Activated CD8-positive, alpha-beta memory T cell treated with anti-CD3 and anti-CD28 coated beads for 36 hours (primary cell): ENCODE data around the gene SNX12. TPM values are rescaled to one million over a fixed set of nuclear protein-coding genes. Genes with fewer than 3 reads are reported as not detected.
"Not testable (repeated sequence)": the region's sequence is repeated elsewhere in the genome, so short reads cannot be mapped to it uniquely, and the experiment has no call there.

Experiments used
- CTCF ChIA-PET: fragments of 350-600 bp; sonication (Branson Sonifier 250); formaldehyde crosslinking; loops from one replicate; lab custom pipeline; 2021; ENCODE audit warnings: antibody characterized with exemption; lab: Charles Lee
- POLR2A ChIA-PET: fragments of 350-600 bp; sonication (Branson Sonifier 250); formaldehyde crosslinking; loops from one replicate; lab custom pipeline; 2021; ENCODE audit warnings: antibody characterized with exemption; lab: Charles Lee
- total RNA-seq, 2 experiments: library from RNA; stranded (reverse); gene quantifications; one replicate each; pipeline ENCODE4 v1.2.3, GENCODE V29; 2021

SNX12 gene
- total RNA-seq, 2 experiments from 2014 or later = 51.4 to 56.2 TPM

DNA sequence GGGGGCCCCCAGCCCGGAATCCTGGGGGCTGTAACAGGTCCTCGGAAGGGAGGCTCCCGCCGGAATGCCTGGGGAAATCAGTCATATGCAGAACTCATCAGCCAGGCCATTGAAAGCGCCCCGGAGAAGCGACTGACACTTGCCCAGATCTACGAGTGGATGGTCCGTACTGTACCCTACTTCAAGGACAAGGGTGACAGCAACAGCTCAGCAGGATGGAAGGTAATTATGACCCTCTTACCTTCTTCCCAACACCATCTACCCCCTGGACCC is 28.6 kb upstream of the SNX12 start:
- POLR2A ChIA-PET = no interaction called here
- CTCF ChIA-PET = interaction anchor here (0.9 to 1.1 kb wide), 2 partner anchors 15 to 22 kb away, joined by 3 read pairs; partner anchors contain the start of gene MED12

DNA sequence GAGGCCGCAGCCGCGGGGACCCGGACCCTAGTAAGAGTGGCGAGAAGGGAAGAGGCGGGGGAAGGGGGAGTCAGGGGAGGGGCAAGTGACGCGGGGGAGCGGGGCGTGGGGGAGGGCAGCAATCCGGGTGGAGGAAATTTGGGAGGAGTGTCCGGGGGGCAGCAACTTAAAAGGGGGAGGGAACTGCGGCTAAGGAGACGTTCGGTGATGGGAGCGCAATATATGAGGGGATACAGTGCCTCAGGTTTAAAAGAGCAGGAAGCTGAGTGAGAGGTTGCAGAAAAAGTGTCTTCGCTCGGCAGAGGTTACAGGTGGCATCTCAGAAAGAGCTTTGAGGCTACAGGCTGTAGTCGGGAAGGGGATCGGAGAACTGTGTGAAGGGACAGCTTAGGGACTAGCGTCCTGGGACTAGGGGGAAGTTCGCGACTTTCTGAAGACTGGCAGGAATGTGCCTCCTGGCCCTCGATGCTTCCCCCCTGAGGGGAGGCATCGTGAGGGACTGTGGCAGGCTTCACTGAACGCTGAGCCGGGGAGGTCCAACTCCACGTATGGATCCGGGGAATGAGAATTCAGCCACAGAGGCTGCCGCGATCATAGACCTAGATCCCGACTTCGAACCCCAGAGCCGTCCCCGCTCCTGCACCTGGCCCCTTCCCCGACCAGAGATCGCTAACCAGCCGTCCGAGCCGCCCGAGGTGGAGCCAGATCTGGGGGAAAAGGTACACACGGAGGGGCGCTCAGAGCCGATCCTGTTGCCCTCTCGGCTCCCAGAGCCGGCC is 28.0 kb upstream of the SNX12 start:
- POLR2A ChIA-PET = no interaction called here
- CTCF ChIA-PET = interaction anchor here (0.9 to 1.1 kb wide), 2 partner anchors 16 to 22 kb away, joined by 3 read pairs; partner anchors contain the start of gene MED12

DNA sequence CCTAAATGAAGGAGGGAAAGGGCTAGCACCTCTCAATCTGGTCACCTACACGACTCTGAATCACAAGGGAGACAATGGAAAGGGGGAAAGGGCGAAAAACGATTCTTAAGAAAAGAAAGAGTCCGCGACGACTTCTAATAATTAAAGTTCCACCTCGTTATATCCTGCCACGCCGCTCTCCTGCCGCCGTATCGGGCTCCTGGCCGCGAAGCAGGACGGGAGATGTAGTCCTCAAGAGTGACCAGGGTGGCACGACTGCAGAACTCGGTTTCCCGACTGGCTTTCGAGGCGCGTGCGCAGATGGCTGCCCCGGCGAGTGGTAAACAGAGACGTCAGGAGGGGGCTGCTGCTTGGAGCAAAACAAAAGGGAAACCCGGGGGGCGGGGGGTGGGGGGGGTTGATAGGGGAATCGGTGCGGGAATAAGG is 27.4 kb upstream of the SNX12 start, which contains the start of gene FOXO4:
Gene FOXO4 (plus strand): TSS at position 297 of the 426 bp plus-strand sequence. CDS start 678 bp downstream, outside the sequence.
- ChIA-PET POLR2A (no interaction called here), CTCF (interaction anchor here (0.9 to 1.1 kb wide), 2 partner anchors 16 to 23 kb away, joined by 3 read pairs; partner anchors contain the start of gene MED12)

DNA sequence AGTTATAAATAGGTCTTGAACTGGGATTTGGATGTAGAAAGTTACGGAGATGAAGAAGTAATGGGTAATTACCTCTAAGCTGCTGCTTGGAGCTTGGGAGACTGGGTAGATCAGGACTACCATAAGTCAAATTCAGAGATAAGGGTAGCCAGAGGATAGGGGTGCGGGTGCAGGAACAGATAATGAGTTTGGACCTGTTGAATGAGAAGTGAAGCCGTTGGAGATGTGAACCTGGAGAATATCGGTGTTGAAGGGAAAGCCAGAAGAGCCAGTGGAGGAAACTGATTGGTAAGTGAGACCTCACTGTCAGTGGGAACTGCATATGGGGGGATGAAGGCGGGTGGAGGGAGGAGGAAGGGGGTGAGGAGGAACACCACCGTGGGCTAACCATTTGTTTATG is 26.9 kb upstream of the SNX12 start:
- ChIA-PET CTCF (no interaction called here), POLR2A (no interaction called here)

DNA sequence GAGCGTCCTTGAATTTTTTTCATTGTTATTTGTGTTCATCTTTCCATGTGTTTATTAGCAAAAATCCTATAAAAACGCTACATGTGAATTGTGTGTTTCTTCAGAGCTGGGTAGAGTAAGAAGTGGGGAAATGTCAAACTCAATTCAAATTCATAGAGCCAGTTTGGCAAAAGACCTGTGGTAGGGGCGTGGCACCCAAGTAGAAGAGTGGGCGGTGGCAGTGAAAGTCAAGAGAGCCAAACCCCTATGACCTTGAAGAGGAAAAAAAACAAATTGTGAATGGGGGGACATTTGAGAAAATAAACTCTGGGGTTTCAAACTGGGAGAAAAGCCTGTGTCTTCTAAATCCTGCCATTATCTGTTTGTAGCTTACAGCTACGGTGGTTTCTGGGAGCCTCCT is 23.1 kb upstream of the SNX12 start:
- CTCF ChIA-PET = no interaction called here
- POLR2A ChIA-PET = no interaction called here

DNA sequence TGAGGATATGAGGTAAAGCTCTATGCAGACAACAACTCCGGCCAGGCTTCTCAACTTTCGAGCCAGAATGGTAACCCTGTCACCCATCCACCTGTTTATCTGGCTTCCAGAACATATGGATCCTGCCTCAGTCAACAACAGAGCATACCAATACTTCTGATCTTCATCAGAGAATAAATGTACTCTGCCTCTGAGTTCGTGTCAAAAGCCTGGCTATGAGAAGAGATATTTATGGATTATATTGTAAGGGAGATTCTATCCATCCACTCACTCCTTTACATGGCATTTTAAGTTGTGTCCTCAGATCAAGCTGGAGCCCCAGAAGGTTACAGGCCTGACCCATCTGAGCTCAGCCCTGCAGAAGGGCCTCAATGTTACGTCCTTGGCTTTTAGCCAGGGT is 17.8 kb upstream of the SNX12 start:
- ChIA-PET POLR2A (no interaction called here), CTCF (no interaction called here)

DNA sequence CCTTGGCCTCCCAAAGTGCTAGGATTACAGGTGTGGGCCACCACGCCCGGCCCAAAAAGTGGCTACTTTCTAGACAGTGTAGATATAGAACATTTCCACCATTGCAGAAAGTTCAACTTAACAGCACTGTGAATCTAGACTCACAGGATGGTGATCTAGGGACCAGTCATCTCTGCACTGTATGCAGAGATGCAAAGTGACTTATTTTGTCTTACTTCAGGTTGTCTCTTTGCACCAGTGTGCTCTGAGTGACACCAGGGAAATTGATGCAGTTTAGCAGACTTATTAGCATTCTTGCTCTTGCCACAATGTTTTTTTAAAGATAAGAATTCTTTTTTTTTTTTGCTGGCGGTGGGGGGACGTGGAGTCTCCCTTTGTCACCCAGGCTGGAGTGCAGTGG is 14.7 kb upstream of the SNX12 start:
- ChIA-PET CTCF (interaction anchor here (0.6 kb wide), 1 partner anchor 441 kb away, joined by 3 read pairs; no protein-coding TSS in a partner anchor), POLR2A (no interaction called here)

DNA sequence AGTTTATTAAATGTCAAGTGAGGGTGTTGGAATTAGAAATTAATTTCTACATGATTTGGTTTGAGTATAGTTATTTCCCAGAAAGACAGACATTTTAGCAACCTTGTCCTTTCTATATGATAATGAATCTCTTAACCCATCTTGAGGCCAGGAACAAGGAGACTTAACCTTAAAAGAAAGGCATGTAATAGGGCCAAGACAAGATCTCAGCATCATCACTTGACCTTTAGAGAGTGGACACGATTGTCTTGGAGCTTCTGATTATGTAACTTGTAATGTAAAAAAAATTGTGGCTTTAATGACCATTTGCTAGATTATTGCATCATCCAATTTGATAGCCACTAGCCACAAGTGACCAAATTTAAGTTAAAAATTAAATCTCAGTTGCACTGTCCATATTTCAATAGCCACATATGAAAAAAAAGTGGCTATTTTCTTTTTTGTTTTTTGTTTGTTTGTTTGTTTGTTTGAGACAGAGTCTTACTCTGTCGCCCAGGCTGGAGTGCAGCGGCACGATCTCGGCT is 14.1 kb upstream of the SNX12 start:
- ChIA-PET POLR2A (no interaction called here), CTCF (no interaction called here)

DNA sequence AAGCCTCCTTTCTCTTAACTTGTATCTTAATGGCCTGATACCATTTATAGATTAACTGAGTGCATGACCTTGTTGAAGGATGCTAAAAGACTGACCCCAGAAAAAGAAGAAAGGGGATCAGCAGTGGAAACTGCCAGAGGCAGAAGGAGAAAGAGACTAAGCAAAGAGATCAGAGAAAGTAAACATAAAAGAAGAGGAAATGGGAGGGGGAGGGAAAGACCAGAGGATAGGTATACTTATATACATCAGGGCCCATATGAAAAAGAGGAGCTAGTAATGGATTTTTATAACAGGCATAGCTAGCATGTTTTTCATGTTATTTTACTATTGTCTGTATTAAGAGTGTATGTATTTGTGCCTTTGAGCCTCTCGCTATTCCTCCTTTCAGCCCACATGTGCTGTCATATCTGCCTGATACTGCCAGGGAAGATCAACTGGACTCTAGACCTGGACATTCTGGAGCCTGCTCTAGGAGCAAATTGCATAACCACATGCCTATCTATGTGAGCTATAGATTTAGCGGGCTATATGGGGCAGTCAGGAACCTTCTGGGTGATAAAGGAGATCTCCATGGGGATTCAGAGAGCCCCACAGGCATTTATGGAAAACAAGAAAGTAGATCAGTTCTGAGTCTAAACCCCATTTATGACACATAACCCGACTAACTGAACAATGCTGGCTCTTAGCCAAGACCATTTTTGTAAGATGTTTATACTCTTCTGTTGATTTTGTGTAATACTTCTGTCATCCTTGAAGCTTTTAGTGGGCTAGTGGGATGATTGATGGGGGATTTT is 13.4 kb upstream of the SNX12 start:
- POLR2A ChIA-PET = no interaction called here
- CTCF ChIA-PET = no interaction called here

DNA sequence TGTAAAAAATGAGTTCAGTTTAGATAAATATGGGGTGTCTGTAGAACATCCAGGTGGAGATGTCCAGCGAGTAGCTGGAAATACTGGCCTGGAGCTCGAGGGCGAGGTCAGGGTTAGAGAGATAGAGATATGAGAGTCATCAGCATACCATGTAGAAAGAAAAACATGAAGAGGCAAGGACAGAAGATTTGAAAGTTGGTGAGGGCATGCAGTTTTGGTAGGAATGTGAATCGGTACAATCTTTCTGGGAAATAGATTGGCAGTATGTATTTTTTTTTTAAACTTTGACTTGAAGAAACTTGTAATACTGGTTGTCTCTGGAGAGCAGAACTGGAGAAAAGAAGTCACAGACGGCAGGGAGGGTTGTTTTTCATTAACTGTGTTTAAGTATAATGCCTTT is 2.4 kb upstream of the SNX12 start:
- ChIA-PET CTCF (no interaction called here), POLR2A (no interaction called here)

DNA sequence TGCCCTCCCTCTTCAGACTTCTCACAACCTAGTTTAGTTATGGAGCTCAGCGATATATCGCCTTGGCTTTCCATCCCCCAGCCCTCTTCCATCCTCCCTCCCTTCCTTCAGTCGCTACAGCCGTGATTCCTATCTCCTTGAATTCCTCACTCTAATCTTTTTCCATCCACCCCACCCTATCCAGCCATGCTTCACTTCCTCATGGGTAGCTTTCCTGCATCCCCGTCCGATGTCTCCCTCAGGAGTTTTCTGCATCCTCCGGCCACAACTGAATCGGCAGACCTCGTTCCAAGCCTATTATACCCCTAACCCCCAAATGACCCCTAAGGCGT is 456 bp downstream of the SNX12 start:
- CTCF ChIA-PET = no interaction called here
- POLR2A ChIA-PET = interaction anchor here (0.5 to 0.9 kb wide), 6 partner anchors 44 to 301 kb away, joined by 3 to 5 read pairs (median 4); partner anchors contain the start of gene MED12

DNA sequence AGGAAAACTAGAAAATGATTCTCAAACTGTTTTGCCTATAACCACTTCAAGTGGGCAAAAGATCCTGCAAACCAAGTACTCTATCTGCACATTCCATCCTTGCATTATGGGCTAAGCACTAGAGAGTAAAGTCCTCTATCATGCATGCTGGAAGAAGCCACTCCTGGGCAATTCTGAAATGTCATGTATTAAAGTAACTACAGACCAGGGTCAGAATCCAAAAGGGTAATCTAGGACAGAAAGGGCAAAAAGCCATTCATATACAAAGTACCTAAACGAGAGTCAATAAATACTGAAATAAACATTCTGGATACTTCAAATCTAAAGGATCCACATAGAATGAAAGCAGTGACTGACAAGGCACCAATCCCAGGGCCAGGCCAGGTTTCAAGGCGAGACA is 1.0 kb downstream of the SNX12 start:
- POLR2A ChIA-PET = interaction anchor here (0.6 to 0.7 kb wide), 2 partner anchors 114 to 300 kb away, joined by 3 to 5 read pairs; no protein-coding TSS in a partner anchor

DNA sequence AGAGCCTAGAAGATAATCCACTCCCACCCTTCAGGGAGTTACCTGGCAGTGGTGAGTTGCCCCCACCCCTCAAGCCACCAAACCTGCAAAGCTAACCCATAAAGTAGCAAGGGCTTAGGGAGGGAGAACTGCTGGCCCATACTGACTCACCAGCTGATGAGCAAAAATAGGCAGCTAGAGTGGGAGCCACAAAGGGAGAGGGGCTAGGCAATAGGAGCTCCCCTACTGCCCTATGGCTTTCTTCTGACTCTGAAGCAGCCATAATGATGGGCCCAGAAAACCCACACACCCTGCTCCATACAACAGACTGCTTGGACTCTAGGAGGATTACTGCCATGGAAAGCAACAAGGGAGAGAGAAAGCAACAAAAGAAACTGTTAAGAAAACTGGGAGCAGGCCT is 8.0 kb downstream of the SNX12 start:
- CTCF ChIA-PET = no interaction called here
- POLR2A ChIA-PET = no interaction called here

More for the DNA sequence above, 1.0 kb downstream of the SNX12 start:
- CTCF ChIA-PET = no interaction called here

DNA sequence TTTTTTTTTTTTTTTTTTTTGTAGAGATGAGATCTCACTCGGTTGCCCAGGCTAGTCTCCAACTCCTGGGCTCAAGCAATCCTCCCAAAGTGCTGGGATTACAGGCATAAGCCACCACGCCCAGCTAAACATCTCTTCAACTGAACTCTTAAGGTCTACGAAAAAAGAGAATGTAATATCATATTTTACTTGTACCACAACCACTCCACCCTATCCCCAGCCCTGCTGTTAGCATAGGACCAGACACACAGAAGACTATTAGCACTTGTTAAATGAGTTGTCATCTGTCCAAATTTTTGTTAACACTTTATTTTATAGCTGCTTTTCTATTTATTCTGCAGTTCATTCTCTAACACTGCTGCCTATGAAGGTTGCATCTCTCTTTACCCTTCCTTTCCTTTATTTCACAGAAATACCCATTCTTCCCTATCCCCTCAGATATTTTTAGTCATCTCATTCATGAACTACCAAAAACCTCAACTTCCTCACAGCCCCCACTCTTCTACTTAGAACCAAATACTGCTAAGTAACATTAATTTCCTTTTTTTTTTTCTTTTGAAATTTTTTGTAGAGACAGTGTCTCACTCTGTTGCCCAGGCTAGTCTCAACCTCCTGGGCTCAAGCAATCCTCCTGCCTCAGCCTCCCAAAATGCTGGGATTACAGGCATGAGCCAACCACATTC is 10.1 kb downstream of the SNX12 start:
- ChIA-PET POLR2A (no interaction called here), CTCF (interaction anchor here (0.6 kb wide), 1 partner anchor 196 kb away, joined by 4 read pairs; no protein-coding TSS in a partner anchor)

DNA sequence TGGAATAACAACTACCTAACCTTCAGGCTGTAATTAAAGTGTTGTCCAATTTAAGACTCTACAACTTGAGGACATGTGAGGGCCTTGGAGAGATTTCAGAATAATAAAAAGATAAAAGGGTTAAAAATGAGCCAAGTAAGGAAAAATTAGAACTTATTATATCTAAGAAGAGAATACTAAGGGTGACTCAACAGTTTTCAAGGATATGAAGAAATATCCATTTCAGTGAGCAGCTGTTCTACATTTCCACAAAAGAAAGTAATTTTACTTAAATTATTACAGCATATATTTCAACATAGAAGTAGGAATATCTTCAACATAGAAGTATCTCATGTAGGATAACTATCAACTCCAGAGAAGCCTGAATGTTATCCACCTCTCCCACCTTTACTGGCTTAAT is 11.3 kb downstream of the SNX12 start:
- CTCF ChIA-PET = no interaction called here
- POLR2A ChIA-PET = no interaction called here

DNA sequence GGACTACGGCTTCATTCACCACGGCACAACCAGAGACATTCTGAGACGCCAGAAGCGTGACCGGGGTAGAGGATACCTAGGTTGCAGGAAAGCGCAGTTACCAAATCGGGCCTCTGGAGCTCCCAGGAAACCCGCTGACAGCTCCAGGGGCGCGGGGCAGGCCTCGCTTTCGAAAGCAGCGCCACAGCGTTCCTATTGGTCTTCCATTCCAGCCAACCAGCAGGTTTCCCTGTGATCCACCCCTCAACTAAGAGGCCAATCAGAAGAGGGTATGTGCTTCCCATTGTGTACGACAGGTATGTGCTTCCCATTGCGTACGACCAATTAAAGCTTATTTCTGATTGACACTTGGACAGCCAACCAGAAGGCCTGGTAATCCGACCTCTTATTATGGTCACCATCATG is 14.9 kb downstream of the SNX12 start:
- POLR2A ChIA-PET = no interaction called here

DNA sequence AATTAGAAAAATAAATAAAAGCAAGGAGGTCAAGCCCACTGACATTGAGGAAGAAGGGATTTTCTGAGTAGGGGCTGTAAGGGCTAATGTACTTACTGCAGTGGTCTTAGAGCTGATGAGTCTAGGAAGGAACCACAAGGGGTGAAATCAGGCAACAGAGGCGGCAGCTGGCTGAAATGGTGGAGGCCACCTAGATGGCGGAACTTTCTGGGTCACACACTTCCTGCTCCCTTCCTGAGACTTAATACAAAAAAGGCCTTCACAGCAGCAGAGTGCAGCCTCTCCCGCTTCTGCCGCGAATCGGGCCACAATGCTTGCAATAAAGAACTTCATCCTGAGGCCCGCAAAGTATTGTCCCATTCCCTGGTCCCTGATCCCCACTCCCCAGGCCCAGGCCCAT is 15.4 kb downstream of the SNX12 start:
- ChIA-PET POLR2A (no interaction called here), CTCF (no interaction called here)

More for the DNA sequence above, 14.9 kb downstream of the SNX12 start:
- CTCF ChIA-PET = no interaction called here

DNA sequence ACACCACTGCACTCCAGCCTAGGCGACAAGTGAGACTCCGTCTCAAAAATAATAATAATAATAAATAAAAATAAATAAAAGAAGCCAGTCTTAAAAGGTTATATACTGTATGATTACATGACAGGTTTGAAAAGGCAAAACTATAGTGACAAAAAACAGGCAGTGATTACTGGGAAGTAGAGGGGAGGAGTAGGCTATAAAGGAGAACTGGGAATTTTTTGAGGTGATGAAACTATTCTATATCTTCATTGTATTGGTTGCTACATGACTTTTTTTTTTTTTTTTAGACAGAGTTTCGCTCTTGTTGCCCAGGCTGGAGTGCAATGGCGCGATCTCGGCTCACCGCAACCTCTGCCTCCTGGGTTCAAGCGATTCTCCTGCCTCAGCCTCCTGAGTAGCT is 20.2 kb downstream of the SNX12 start:
- POLR2A ChIA-PET, CTCF ChIA-PET: not testable (repeated sequence)

DNA sequence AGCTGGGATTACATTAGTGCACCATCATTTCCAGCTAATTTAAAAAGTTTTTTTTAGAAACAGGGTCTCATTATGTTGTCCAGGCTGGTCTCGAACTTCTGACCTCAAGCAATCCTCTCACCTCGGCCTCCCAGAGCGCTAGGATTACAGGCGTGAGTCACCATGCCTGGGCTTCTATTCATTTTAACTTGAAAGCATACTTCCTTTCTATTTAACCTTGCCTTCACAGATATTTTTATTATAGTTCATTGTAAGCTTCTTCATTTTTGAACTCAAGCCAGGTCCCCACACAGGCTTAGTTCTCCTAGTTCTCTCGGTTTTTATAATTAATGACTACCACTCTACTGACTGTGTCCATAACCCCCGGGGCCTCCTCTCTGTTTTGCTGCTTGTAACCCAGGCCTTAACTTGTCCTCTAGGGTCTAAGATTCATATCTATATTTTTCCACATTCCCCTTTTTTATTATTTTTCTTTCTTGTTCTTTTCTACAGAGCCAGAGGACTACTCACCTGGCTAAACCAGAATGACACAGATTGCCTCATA is 50.7 kb downstream of the SNX12 start:
- CTCF ChIA-PET = no interaction called here
- POLR2A ChIA-PET = interaction anchor here (0.6 kb wide), 1 partner anchor 462 kb away, joined by 3 read pairs; no protein-coding TSS in a partner anchor
